Fibroblast of skin of left biceps (primary cell): ENCODE measurements around the gene EXOC2.

Source experiments
- DNase-seq, 2 experiments: peaks; one replicate each; pipeline ENCODE4 v3.0.0-alpha.2; 2013; ENCODE audit warnings: low read depth in 2 of 2

EXOC2 gene

DNA sequence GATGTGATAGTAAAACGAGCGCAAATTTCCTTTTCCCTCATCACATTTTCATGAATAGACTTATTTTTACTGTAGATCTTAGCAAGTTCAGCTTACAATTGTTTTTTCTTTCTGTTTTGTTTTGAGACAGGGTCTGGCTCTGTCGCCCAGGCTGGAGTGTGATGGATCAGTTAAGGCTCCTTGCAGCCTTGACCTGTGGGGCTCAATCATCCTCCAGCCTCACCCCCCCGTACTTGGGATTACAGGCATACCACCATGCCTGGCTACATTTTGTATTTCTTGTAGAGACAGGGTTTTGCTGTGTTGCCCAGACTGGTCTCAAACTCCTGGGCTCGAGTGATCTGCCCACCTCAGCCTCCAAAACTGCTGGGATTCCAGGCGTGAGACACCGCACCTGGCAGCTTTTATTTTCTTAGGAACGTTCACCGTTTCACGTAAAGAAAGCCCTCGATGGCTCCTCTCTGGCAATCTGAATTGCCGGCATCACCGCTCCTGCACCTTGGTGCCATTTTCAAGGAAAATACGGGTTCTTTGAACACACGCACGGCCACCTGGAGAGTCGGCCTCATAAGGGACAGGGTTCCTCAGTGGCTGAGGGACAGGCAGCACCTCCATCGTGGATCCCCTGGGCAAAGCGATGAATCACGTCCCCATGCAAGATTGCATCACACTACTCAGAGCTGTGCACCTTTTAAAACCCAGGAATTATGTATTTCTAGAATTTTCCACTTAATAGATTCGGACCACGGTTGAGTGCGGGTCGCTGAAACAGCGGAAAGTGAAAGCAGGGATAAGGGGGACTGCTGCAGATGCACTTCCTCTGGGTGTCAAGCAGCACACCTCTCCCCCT lies 222.7 kb downstream of the EXOC2 start:
- DNase-seq = no peak

DNA sequence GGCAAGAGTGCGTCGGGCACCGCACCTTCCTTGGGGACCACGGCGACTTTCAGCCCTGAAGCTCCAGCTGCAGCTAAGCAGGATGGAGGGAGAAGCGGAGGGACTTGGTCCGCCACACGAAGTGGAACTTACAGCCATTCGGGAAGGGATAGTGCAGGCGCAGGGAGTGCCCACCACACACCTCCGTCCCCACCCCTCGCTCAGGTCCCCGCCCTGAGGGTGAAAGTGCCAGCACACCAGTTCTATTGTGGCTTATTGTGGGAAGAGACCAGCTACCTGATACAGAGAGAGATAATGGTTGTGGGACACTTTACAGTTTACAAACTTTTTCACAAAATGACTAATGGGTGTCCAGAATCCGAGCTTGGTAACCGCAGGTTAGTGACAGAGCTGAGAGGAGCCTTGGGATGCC lies 225.3 kb downstream of the EXOC2 start:
- DNase-seq = no peak

DNA sequence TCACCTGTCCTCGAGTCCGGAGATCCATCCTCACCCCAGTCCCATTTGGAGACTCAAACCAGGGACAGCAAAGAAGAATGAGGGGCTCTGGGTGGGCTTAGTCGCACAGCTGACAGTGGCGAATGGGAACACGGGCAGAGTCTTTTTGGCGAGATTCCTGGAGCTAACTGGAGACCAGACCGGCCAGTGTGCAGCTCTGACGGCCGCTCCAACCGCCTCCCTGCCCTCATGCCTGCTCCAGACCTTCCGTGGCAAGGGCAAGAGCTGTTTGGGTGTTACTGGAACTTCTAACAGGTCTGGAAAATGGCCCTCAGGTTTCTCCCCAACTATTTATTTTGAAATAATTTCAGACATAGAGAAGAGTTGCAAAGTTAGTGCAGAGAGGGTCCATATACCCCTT lies 225.8 kb downstream of the EXOC2 start:
- no peak for DNase-seq

DNA sequence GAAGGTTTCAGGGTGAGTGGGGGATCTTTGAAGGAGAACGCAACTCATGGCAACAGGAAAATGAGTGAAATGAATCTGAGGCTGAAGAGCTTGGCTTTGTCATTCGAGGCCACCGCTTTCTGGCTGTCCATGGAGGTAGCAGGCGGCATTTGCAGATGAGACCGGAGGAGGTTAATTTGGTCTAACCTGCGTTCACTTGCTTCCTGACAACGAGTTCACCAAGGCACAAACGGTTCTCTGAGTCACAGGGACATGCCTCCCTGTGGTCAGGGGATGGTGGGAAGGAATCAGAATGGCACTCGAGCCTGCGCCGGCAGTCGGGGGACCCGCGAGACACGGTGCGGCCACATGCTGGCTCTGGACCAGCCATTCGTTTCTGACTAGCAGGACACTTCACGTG lies 226.4 kb downstream of the EXOC2 start:
- DNase-seq = no peak

DNA sequence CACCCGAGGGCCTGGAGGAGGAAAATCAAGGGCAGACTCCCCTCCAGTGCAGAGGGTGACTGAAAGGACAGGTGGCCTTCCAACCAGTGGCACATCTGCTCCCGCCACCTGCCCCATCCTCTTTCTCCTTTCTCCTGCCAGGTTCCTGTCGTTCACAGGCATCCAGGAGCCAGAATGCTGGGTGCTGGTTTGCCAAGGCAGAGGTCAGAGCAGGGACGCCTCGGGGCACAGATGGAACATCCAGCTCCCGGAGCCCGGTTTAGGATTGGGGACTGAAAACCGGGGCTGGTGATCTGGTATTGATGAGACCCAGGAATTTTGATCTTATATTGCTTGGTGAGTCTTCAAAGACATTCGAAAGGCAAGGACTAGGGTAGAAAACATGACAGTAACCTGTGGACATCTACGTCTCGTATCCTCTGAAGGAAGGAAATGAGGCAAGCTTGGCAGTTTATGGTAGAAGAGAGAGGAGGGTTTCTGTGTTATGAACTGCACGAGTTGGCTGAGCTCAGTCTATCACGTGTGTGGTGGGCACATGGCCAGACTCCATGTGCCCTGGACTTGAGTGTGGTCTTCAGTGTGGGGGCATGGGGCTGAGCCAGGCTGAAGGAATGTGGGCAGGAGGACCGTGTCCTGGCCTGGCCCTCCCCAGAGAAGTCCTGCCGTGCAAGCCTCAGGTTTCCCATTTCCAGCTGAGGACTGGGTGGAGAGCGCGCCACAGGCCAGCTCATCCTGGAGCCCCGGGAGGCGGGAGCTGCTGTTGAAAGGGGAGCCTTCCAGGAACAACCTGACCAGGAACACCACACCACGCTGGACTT lies 227.2 kb downstream of the EXOC2 start:
- DNase-seq = no peak

DNA sequence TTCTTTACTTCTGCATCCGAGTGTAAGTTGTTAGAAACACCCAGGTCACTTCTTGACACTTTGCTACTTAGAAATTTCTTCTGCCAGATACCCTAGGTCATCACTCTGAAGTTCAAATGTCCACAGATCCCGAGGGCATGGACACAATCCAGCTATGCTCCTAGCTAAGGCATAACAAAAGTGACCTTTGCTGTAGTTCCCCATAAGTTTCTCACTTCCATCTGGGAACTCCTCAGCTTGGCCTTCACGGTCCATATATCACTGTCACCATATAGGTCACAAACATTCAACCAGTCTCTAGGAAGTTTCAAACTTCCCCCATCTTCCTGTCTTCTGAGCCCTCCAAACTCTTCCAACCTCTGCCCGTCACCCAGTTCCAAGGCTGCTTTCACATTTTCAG lies 236.1 kb downstream of the EXOC2 start:
- no peak for DNase-seq

GRCh38 chr6:456358-456867 lies 236.5 kb downstream of the EXOC2 start:
- DNase-seq = no peak

DNA sequence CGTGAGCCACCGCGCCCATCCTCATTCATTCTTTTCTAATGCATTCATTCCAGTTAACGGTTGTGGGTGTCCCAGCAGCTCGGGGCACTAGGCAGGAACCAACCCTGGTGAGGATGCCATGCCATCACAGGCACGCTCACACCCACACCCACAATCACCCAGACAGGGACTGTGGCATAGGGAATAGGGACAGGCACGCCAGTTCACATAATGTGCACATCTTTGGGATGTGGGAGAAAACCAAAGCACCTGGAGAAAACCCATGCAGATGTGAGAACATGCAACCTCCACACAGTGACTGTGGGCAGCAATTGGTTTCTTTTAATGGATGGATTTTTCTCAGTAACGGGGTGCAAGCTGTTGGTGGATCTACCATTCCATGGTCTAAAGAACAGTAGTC lies 237.1 kb downstream of the EXOC2 start:
- no peak for DNase-seq

- DNase-seq = no peak
These were observed 237.8 kb downstream of the EXOC2 start for GRCh38 chr6:455006-455585.

DNA sequence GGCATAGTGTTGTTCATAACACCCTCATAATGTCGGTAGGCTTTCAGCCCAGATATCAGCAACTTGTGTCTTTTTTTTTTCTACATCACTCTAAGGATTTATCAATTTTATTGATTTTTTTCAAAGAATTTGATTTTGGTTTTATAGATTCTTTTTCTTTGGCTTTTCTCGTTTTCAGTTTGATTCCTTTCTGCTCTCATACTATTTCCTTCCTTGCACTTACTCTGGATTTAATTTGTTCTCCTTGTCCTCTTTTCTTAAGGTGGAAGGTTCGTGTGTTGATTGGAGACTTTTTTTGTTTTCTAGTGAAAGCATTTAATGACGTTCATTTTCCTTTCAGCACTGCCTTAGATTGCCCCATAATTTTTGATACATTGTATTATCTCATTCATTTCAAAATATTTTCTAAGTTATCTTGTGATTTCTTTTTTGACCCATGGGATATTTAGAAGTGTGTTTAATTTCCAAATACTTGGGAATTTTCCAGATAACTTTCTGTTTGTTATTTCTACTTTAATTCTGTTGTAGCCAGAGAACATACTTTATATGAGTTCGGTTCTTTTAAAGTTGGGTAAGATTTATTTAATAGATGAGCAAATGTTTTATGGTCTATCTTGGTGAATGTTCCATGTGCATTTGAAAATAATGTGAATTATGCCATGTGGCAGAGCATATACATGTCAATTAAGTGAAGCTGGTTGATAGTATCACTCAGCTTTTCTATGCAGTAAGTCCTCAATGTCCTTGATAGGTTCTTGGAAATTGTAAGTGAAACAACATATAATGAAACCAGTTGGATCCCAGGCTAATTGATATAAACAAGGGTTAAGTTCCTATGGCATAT lies 238.6 kb downstream of the EXOC2 start:
- no peak for DNase-seq

DNA sequence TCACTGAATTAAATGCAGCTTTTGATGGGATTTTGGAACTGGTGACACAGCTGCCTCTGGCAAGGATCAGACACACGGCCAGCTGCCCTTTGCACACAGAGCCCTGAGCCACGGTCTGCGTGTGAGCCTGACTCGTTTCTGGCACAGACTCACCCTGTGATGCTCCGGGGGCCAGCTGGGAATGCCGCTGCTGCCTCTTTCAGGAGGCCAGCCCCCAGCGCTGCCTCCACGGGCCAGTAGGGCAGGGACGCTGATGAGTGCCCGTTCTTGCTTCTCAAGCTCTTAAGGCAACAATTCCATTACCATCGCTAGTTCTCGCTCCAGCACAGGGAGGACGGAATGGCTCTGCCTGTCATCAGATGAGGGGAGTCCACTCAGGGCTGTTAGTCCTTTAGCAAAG lies 239.8 kb downstream of the EXOC2 start:
- DNase-seq = no peak

- no peak for DNase-seq
These were observed 240.5 kb downstream of the EXOC2 start for GRCh38 chr6:452301-453067.

DNA sequence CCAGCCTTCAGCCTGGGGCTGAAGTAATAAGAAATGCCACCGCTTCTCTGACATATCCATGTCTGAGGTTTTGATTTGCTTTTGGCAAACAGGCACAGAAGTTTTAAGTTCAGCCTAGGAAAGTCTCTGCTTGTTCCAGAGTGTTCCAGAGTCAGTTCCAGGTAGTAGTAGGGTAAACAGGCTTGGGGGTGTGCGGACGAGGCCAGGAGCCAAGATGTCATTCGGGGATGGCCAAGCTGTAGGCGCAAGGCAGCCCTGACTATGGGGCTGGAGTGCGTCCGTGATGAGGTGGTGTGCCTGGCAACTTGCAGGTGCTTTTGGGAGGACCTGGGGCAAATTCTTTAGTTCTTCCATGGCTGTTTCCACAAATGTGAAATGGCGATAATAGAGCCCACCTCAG lies 241.1 kb downstream of the EXOC2 start:
- DNase-seq = no peak

DNA sequence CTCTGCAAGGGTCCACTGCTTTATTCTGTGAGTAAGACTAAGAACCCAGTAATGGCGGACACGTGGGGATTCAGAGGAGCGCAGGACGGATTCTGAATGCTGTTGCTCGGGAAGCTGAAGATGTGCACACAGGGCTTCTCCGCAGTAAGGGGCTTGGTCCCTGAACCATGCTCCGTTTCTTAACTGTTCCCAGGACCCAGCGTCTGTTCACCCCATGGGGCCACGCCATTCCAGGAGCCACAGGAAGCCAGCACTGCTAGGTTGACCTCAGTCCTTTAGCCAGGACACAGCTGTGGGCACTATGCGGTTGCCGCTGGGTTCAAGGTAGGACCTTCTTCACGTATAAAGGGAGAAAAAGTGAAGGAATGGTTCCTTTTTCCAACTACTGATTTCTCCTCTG lies 241.6 kb downstream of the EXOC2 start:
- no peak for DNase-seq

- no peak for DNase-seq
These were observed 243.2 kb downstream of the EXOC2 start for GRCh38 chr6:449486-450419.

- no peak for DNase-seq
These were observed 243.9 kb downstream of the EXOC2 start for GRCh38 chr6:449057-449430.

DNA sequence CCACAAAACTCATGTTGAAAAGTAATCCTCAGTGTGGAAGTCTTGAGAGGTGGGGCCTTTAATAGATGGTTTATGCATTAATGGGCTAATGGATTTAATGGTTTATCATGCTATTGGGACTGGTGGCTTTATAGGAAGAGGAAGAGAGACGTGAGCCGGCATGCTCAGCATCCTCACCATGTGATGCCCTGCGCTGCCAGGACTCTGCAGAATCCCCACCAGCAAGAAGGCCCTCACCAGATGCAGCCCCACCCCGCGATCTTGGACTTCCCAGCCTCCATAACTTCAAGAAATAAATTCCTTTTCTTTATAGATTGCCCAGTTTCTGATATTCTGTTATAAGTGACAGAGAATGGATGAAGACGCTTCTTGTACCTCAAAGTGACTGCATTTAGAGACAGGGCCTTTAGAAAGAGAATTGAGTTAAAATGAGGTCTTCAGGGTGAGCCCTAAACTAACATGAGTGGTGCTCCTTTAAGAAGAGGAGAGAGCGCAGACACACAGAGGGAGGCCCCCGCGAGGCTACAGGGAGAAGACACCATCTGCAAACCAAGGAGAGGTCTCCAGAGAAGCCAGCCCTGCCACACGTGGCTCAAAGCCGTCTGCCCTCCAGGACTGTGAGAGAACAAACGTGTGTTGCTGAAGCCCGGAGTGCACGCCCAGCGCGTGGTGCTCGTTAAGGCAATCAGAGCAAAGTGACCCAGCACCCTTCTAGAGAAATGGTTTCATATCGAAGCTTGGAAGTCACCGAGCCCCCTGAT lies 244.5 kb downstream of the EXOC2 start:
- no peak for DNase-seq

GRCh38 chr6:447381-448165 lies 245.4 kb downstream of the EXOC2 start:
- DNase-seq = no peak
